Neural progenitor cell (in vitro differentiated cells): ENCODE measurements around the gene MGLL. TPM values are rescaled to one million over a fixed set of nuclear protein-coding genes. Genes with fewer than 3 reads are reported as not detected.
A peak's percentile ranks its signal among the peaks of the same experiment; 100 is the strongest.

Experiments used
- DNase-seq: peaks from one replicate; pipeline ENCODE4 v3.0.0-alpha.2; 2016; ENCODE audit warnings: low spot score
- H2AFZ ChIP-seq: fragments of 200-600 bp; sonication (generic); replicated peaks from 2 replicates; pipeline ENCODE4 v1.6.1; 2016; ENCODE audit warnings: antibody characterized with exemption
- H3F3A ChIP-seq: fragments of 200-600 bp; sonication (generic); 2 replicates; pipeline ENCODE4 v1.6.1; 2016; ENCODE audit warnings: antibody characterized with exemption, low read depth
- H3K27ac ChIP-seq: fragments of 200-600 bp; sonication (generic); 2 replicates; pipeline ENCODE4 v1.5.1; 2016; ENCODE audit warnings: mild to moderate bottlenecking
- H3K27me3 ChIP-seq: fragments of 200-600 bp; sonication (generic); 2 replicates; pipeline ENCODE4 v1.6.1; 2016; ENCODE audit warnings: mild to moderate bottlenecking, moderate library complexity
- H3K36me3 ChIP-seq: fragments of 200-600 bp; sonication (generic); 2 replicates; pipeline ENCODE4 v1.5.1; 2016
- H3K4me1 ChIP-seq: fragments of 200-600 bp; sonication (generic); 2 replicates; pipeline ENCODE4 v1.6.1; 2016; ENCODE audit warnings: mixed run types
- H3K4me2 ChIP-seq: fragments of 200-600 bp; sonication (generic); 2 replicates; pipeline ENCODE4 v1.6.1; 2016
- H3K4me3 ChIP-seq: fragments of 200-600 bp; sonication (generic); 2 replicates; pipeline ENCODE4 v1.5.1; 2016
- H3K79me2 ChIP-seq: fragments of 200-600 bp; sonication (generic); 2 replicates; pipeline ENCODE4 v1.6.1; 2016; ENCODE audit warnings: low read depth
- H3K9ac ChIP-seq: fragments of 200-600 bp; sonication (generic); 2 replicates; pipeline ENCODE4 v1.6.1; 2016
- H3K9me3 ChIP-seq: fragments of 200-600 bp; sonication (generic); 2 replicates; pipeline ENCODE4 v1.5.1; 2016; ENCODE audit warnings: low read depth
- H4K20me1 ChIP-seq: fragments of 200-600 bp; sonication (generic); 2 replicates; pipeline ENCODE4 v1.6.1; 2016; ENCODE audit warnings: low read depth
- H3K27ac Mint-ChIP-seq: 3 replicates; pipeline ENCODE4 v1.8.0; 2021; ENCODE audit warnings: mixed read lengths
- H3K27me3 Mint-ChIP-seq: 2 replicates; pipeline ENCODE4 v1.8.0; 2022; ENCODE audit warnings: low read depth, mild to moderate bottlenecking, inconsistent platforms, moderate library complexity, mixed read lengths; ENCODE audit not compliant: insufficient read depth
- H3K36me3 Mint-ChIP-seq: 3 replicates; pipeline ENCODE4 v1.8.0; 2021; ENCODE audit warnings: mixed read lengths
- H3K4me1 Mint-ChIP-seq: 3 replicates; pipeline ENCODE4 v1.8.0; 2021; ENCODE audit warnings: mixed read lengths
- H3K4me3 Mint-ChIP-seq: 3 replicates; pipeline ENCODE4 v1.8.0; 2021; ENCODE audit warnings: mild to moderate bottlenecking, moderate library complexity, mixed read lengths
- H3K9me3 Mint-ChIP-seq: 3 replicates; pipeline ENCODE4 v1.8.0; 2020; ENCODE audit warnings: mixed read lengths
- CTCF ChIP-seq: fragments of 200-600 bp; sonication (generic); IDR thresholded peaks from 2 replicates; pipeline ENCODE4 v1.5.1; 2017; ENCODE audit warnings: antibody characterized with exemption, mild to moderate bottlenecking
- EZH2 ChIP-seq: fragments of 200-600 bp; sonication (generic); IDR thresholded peaks from 2 replicates; pipeline ENCODE4 v1.6.1; 2017; ENCODE audit warnings: antibody characterized with exemption, mild to moderate bottlenecking, moderate library complexity
- EZH2phosphoT487 ChIP-seq: fragments of 200-600 bp; sonication (generic); IDR thresholded peaks from 2 replicates; pipeline ENCODE4 v1.6.1; 2017; ENCODE audit warnings: antibody characterized with exemption
- total RNA-seq: library from RNA; depleted of rRNA; stranded (reverse); fragments of >200 nt; gene quantifications from 2 replicates; pipeline ENCODE4 v1.2.3, GENCODE V29; 2015; ENCODE audit warnings: low replicate concordance

MGLL gene
- total RNA-seq, 1 donor from 2014 or later = 0.15 TPM

DNA sequence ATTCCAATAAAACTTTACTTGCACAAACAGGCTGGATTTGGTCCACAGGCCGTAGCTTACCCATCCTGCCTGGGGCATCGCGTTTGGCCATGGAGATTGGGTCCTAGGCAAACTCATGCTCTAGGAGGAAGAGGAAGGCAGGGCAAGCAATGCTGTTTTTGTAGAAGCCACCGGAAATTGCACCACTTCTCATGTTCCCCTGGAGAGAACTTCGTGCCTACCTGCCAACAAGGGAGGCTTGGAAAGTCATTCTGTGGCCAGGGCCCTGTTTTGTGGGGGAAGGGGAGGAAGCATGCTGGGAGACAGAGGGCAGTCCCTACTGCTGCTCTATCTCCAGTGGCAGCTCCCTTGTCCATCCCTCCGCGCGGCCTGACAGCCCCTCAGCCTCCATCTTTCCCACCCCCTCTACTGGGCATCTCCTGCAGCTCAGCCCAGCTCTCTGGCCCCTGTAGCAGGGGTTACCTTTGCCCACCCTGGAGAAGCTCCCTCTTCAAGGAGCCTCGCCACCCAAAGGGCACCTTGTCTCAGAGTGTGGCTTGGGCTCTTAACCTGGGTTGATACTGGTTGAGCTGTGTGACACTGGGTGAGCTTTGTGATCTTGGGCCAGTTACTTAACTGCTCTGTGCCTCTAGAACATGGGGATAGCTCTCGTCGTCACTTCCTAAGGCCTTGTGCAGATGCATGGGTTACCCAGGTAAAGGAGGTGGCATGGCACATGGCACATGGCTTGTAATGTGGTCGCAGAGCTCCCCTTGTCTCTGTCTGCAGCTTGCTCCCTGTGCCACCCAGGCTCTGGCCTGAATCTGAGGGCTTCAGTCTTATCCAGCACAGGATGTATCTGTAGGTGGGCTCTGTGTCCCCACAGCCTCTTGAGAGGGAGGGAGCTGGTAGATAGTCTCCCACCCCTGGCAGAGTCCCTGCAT, 143.4 kb downstream of the MGLL start:
- H3K27ac ChIP-seq = no peak overlapping the region
- Mint-ChIP-seq H3K9me3 (no peaks in the 10 kb centered on the region), H3K27ac (peak overlapping the region; percentile 30), H3K27me3 (peaks cover 3% of the 10 kb centered on the region), H3K4me1 (peaks cover 15% of the 10 kb centered on the region), H3K36me3 (peaks cover 3% of the 10 kb centered on the region), H3K4me3 (no peak overlapping the region)
- H3K9ac ChIP-seq = no peak overlapping the region
- no peaks in the 10 kb centered on the region for H3K79me2 ChIP-seq
- no peaks in the 10 kb centered on the region for H4K20me1 ChIP-seq
- H3K4me3 ChIP-seq = no peak overlapping the region
- no peaks in the 10 kb centered on the region for H3K9me3 ChIP-seq
- no peak for TF ChIP-seq EZH2phosphoT487
- no peak for TF ChIP-seq EZH2
- no peak overlapping the region for H2AFZ ChIP-seq
- DNase-seq = no peak
- peaks cover 6% of the 10 kb centered on the region for H3F3A ChIP-seq
- H3K36me3 ChIP-seq = no peaks in the 10 kb centered on the region
- H3K27me3 ChIP-seq = peaks cover 11% of the 10 kb centered on the region
- no peaks in the 10 kb centered on the region for H3K4me1 ChIP-seq
- H3K4me2 ChIP-seq = no peak overlapping the region

DNA sequence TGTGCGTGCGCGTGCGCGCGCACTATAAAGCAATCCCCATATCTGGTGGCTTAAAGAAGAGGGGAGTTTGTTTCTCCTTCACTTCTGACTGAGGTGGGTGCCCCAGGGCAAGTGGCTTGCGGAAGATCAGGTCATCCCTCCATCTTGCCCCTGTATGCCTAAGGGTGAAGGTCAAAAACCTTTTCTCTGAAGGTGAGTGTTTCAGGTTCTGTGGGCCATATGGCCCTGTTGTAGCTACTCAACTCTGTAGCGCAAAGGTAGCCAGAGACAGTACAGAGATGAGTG, 144.1 kb downstream of the MGLL start:
- H3K36me3 Mint-ChIP-seq = peaks cover 3% of the 10 kb centered on the region

GRCh38 chr3:127677541-127678314, 144.6 kb downstream of the MGLL start:
- no peak overlapping the region for H3K4me3 ChIP-seq
- Mint-ChIP-seq H3K9me3 (no peaks in the 10 kb centered on the region), H3K36me3 (peaks cover 3% of the 10 kb centered on the region), H3K27ac (peak overlapping the region; percentile 83), H3K4me1 (peaks cover 16% of the 10 kb centered on the region), H3K27me3 (peaks cover 6% of the 10 kb centered on the region), H3K4me3 (peak overlapping the region; percentile 33)
- H3K36me3 ChIP-seq = no peaks in the 10 kb centered on the region
- H3K4me2 ChIP-seq = no peak overlapping the region
- H3K79me2 ChIP-seq = no peaks in the 10 kb centered on the region
- no peaks in the 10 kb centered on the region for H3K9me3 ChIP-seq
- H3K27me3 ChIP-seq = peaks cover 19% of the 10 kb centered on the region
- no peak overlapping the region for H2AFZ ChIP-seq
- peaks cover 4% of the 10 kb centered on the region for H3F3A ChIP-seq
- H3K27ac ChIP-seq = no peak overlapping the region
- no peak for DNase-seq
- no peaks in the 10 kb centered on the region for H3K4me1 ChIP-seq
- no peak overlapping the region for H3K9ac ChIP-seq
- TF ChIP-seq CTCF (no peak), EZH2 (no peak)
- H4K20me1 ChIP-seq = no peaks in the 10 kb centered on the region

More for the DNA sequence above, 144.1 kb downstream of the MGLL start:
- DNase-seq = no peak
- Histone ChIP-seq H3K4me2 (no peak overlapping the region), H3K4me1 (no peaks in the 10 kb centered on the region), H3K27ac (no peak overlapping the region), H3K4me3 (no peak overlapping the region), H3K9me3 (no peaks in the 10 kb centered on the region), H4K20me1 (no peaks in the 10 kb centered on the region), H3K79me2 (no peaks in the 10 kb centered on the region), H3K27me3 (peaks cover 17% of the 10 kb centered on the region), H2AFZ (no peak overlapping the region), H3F3A (peaks cover 4% of the 10 kb centered on the region), H3K9ac (no peak overlapping the region), H3K36me3 (no peaks in the 10 kb centered on the region)
- H3K4me1 Mint-ChIP-seq = peaks cover 16% of the 10 kb centered on the region
- TF ChIP-seq EZH2 (no peak), CTCF (no peak), EZH2phosphoT487 (no peak)
- no peak overlapping the region for H3K27ac Mint-ChIP-seq
- peaks cover 6% of the 10 kb centered on the region for H3K27me3 Mint-ChIP-seq
- H3K4me3 Mint-ChIP-seq = no peak overlapping the region
- H3K9me3 Mint-ChIP-seq = no peaks in the 10 kb centered on the region
